GM19239 (cell line): ENCODE measurements around the gene CRADD.
A peak's percentile ranks its signal among the peaks of the same experiment; 100 is the strongest.
"Not testable (repeated sequence)": the region's sequence is repeated elsewhere in the genome, so short reads cannot be mapped to it uniquely, and the experiment has no call there.

Experiments
- DNase-seq: peaks from one replicate; pipeline ENCODE4 v3.0.0; 2011; ENCODE audit warnings: low spot score; ENCODE audit not compliant: insufficient read length
- FAIRE-seq: peaks from 2 replicates; lab custom pipeline; 2011; peaks lifted over from hg19 to GRCh38; lab: Jason Lieb, UNC

The CRADD gene

DNA sequence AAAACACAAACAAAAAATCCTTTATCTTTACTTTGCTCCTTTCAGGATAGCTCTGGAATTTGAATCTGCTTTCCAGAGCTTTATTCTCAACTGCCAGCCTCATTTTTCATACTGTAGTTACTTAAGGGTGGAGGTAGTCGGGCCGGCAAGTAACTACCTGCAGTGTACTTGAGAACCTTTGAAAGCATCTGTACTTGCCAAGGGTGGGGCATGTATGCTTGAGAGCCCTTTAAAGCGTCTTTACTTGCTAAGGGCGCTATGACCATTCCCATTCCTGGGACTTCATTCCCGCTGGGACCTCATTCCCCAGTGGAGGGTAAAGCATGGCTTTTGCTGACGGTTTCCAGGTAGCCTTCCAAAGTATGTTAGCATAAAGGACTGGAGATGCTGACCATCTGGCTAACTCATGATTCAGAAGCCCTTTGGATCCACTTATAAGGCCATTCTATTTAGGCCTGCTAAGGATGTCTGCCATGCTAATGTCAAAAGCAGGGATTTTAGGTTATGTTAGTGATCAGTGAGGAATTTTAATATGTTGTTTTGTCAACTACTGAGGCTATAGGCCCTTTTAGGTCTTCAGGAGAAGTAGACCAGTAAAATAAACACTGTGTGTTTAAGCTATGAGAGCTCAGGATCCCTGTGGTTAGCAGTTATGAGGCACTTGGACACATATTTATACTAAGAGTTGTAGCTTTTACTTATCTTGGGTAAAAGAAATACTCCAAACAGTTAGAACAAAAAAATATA, 74.9 kb downstream of the CRADD start:
- DNase-seq (no peak), FAIRE-seq (no peak)

DNA sequence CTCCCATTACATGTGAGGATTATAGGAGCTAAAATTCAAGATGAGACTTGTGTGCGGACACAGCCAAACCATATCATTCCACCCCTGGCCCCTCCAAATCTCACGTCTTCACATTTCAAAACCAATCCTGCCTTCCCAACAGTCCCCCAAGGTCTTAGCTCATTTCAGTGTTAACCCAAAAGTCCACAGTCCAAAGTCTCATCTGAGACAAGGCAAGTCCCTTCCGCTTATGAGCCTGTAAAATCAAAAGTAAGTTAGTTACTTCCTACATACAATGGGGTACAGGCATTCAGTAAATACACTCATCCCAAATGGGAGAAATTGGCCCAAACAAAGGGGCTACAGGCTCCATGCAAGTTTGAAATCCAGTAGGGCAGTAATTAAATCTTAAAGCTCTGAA, 76.1 kb downstream of the CRADD start:
- no peak for FAIRE-seq

DNA sequence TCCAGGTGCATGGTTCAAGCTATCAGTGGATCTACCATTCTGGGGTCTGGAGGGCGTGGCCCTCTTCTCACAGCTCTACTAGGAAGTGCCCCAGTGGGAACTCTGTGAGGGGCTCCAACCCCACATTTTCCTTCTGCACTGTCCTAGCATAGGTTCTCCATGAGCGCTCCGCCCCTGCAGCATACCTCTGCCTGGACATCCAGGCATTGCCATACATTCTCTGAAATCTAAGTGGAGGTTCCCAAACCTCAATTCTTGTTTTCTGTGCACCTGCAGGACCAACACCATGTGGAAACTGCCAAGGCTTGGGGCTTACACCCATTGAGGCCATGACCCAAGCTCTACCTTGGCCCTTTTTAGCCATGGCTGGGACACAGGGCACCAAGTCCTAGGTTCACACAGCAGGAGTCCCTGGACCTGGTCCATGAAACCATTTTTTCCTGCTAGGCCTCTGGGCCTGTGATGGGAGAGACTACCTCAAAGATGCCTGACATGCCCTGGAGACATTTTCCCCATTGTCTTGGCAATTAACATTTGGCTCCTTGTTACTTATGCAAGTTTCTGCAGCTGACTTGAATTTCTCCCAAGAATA, 76.8 kb downstream of the CRADD start:
- FAIRE-seq (no peak), DNase-seq (no peak)

More for the DNA sequence above, 76.1 kb downstream of the CRADD start:
- no peak for DNase-seq

DNA sequence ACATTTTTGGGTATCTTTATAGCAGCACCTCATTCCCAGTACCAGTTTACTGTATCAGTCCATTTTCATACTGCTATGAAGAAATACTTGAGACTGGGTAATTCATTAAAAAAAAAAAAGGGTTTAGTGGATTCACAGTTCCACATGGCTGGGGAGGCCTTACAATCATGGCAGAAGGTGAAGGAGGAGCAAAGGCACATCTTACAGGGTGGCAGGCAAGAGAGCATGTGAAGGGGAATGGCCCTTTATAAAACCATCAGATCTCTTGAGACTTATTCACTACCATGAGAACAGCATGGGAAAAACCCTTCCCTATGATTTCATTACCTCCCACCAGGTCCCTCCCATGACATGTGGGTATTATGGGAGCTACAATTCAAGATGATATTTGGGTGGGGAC, 77.7 kb downstream of the CRADD start:
- DNase-seq, FAIRE-seq: not testable (repeated sequence)

DNA sequence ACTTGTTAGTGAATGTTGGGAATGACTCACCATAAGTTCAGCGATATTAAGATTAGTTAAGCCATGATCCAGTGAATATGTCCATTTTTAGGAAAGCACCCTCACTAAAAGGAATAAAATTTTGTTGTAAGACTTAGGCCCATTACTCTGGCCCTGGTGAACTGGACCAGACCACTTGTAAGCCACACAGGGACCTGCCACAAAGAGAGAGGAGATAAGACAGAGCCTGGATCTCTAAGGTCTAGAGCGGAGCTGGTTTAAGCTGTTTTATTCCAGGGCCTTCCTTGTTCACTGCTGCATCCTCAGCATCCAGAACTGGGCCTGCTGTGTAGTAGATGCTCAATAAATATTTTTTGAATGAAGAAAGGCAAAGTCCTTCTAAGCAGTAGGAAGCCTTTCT, 79.1 kb downstream of the CRADD start:
- FAIRE-seq, result no peak
- DNase-seq, result no peak

DNA sequence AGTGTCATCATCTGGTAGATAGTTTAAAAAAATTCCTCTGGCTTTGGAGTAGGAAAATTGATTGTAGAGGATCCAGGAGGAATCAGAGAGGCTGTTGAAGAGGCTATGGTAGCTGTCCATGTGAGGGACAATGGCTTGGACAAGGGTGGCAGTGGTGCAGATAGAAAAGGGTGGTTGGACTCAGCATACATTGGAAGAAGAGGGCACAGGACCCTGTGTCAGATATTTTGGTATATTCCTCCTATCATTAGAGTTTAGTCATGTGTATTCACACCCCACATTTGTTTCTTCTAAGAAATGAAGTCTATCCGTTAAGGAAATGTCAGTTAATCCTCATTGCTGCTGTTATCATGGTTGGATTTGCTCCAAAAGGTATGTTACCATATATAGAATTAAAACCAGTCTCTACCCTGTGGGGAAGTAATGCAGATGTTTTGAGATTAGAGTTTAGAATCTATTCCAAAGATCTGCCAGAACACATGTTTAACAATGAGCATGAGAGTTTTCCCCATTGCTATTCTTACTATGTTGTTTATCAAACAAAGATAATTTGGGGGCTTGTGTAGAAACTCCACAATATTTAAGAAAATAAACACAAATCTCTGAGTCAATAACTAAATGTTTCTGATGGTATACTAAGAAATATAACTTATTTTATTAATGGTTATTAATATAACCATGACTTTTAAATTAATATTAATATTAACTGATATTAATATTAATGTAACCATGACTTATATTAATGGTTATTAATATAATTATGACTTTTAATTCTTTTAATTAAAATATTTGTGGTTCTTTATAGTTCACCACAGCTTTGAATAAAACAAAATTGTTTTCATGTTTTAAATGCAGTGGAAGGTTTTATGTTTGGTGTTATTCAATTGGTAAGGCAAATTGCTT, 80.9 kb downstream of the CRADD start:
- FAIRE-seq, result no peak
- DNase-seq, result no peak

DNA sequence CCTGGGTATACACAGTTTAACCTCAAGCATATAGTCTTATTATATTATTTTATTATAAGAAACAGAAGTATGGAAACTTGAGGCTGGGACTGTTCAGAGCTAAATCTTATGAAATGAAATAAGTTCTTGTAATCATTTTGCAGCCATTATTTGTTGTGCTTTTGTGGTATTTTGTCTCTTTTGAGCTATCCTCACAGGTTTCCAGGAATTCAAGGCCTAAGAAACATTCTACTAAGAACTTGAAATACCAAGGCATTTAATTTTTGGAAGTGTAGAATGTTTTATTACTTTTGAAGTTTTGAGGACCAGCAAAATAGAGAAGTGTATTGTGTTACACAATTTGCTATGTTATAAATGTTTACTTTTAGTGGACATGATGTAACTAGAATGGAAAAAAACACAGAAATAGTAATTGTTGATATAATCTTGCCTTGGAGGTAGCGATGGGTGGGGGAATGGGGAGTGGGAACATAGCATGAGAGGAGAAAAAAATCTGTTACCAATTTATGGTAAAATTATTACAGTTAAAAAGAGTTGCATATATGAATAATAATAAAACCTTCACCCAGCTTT, 81.7 kb downstream of the CRADD start:
- DNase-seq (no peak), FAIRE-seq (no peak)

DNA sequence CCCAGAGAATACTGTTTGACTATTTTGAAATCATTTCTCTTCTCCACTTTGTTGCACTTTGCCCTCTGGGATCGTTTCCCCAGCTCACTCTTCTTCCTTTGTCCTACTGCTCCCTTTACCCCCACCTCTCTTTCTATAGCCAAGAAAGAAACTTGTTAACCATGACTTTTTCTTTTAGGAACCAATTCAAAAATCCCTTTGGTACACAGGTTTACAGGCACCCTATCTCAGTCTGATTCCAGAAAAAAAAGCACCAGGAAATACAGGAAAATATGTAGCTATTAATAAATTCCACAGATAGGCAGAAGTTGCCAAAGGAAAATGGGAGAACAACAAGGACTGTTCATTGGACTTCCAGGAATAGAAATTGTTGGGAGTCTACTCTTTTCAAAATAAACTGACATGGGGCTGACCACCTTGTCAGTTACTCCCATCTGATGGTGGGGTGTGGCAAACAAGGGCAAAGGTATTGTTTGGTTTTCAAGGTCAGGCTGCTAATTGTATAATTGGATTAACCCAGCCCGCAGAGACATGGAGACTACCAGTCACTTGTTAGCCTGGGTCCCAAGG, 82.4 kb downstream of the CRADD start:
- no peak for DNase-seq
- FAIRE-seq, result no peak

DNA sequence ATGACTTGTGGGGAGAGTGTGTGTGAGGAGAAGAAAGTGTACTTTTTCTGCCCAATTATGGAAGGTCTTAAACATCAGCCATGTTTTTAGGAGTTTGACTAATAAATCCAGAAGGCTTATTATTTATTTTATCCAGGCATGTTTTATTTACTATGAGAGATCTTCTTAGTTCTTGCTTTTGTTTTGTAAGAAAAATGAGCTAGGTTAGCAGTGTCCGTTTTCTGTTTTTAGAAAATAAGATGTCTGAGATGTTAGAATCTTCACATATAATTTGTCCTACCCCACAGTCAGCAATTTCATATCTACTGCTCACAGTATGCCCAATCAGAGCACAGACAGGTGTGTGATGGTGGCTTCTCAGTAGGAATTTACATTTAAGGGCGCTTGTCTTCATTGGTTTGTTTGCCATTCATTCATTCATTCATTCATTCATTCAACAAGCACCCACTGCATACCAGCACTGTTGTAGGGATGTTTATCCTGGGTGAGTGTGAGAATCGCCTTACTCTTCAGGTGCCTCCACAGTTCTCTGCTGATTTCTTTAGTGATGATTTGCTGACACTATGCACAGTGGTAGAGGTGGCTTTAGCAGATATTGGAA, 83.2 kb downstream of the CRADD start:
- no peak for FAIRE-seq

DNA sequence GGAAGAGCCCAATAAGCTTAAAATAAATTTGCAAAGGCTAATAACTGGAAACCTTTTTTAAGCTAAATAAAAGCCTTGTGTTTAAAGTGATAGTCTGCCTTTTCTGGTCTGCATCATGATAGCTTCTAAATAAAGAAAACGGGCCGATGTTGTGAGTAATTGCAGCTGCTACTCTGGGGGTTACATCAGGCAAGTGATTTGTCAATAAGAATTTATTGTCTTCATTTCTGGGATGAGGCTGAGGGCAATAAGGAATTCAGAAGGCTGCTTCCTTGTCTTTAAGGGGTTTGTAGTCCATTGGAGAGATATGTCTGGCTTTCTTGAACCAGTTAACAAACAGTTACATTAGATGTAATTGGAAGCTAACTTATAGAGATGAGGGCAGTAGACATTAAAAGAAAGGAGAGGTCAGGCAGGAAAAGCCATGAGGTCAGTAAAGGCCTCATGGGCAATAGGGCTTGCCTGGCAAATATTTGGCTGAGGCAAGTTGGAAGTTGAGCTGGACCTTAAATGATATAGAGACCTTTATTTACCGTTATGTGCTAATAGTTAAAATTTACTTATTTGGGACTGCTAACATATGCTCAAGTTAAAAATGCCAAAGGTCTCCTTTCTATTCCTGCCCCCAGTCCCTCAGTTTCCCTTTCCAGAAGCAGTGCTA, 85.0 kb downstream of the CRADD start:
- FAIRE-seq, result no peak
- DNase-seq, result no peak

More for the DNA sequence above, 83.2 kb downstream of the CRADD start:
- DNase-seq, result no peak

DNA sequence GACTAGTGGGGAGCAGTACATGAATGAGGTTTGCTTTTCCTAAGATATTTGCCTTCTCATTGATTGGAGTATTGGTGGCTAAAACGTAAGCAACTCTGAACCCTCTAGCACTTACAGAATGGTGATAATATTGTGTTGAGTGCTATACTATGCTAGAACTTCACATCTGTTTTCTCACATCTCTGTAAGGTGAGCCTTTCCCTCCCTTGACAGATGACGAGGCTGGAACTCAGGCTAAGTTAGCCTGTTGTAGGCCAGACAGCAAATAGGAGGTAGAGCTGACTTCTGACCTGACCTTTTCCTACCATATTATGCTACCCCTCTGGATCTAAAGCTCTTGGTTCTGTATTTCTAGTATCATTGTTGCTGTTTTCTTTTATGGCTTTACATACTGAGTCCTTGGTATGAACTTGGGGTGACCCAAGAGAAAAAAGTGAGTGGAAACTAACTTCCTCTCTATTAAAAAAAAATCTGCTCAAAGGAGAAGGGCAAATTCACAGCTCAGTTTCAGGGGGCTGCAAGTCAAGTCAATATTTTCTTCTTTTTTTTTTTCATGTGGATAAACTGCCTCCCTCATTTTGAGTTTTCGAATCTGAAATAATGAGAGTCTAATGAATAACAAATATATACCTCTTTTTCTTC, 85.9 kb downstream of the CRADD start:
- FAIRE-seq (no peak), DNase-seq (no peak)

DNA sequence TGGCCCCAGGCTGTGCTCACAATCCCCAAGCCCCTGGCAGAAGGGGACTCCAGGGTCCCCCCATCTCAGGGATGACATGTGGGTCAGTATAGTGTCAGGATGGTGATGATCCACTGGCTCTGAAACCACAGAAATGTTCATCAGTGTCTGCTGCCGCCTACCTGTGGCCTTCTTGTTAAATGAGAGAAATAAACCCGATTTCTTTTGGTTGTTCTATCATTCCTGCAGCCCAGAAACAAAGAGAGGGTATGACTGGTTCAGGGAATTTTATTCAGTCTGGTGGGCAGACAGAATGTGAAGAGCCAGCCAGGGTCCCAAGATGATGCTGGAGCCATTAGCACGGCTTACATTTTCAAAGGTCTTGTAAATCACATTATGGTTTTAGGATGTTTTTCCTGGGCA, 86.6 kb downstream of the CRADD start:
- DNase-seq (no peak), FAIRE-seq (no peak)

DNA sequence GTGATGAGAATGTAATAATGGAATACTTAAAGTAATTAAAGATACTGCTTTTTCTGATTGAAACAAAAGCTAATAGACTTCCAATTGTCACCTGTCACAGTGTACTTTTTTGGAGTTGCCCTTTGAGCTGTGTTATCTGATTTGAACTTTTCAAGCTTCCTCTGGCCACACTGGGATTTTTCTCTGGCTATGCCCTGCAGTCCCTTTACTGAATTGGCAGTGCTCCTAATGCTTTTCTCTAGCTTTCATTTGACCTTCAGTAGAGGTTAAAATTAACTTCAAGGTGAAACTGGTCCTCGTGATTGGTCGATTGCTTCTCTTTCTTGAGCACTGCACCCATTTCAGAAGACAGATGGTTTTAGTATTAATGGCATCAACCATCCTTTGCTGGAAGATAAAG, 89.2 kb downstream of the CRADD start:
- no peak for DNase-seq
- no peak for FAIRE-seq

DNA sequence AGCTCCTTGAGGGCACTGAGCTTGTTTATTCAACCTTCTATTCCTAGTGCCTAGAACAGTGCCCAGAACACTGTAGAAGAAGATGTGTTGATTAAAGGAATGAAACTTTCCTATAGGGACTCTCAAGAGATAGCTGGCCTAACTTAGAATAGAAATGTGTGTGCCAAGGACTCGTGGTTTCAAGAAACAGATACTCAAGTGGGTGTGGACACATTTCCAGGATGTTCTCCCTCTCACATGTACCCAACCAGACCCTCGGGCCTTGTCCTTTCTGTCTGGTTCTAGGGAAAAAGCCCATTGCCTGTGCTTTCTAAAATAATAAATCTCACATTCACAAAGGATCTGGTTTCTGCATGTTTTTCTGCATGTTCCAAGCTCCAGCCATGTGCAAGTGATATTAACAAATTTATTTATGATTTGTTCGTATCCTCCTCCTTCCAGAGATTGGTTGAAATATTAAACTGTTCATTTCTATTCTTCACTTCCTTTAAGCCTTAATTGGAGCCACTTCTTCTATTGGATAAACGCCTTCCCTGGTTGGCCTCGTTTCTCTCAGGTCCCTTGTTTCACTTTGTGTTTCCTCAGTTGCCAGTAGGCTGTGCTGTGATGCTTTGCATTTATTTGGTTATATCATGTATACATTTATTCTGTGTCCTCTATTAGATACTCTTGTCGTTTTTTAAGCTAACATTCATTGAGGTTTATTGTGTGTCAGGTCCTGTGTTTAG, 89.8 kb downstream of the CRADD start:
- DNase-seq, result no peak
- peak; percentile 49 for FAIRE-seq

DNA sequence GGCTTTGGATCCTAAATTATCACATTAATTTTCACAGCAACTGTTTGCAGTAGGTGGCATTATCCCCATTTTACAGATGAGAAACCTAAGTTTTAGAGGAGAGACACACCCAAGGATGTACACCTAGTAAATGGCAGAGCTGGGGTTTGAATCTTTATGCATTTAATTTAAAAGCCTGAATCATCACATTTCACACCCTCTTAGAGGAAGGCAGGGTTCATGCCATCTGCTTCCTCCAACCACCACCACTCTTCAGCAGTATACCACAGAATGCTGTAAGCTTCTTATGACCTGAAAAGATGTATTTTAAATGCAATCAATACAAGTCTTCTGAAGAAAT, 90.3 kb downstream of the CRADD start:
- no peak for FAIRE-seq
- DNase-seq, result no peak

DNA sequence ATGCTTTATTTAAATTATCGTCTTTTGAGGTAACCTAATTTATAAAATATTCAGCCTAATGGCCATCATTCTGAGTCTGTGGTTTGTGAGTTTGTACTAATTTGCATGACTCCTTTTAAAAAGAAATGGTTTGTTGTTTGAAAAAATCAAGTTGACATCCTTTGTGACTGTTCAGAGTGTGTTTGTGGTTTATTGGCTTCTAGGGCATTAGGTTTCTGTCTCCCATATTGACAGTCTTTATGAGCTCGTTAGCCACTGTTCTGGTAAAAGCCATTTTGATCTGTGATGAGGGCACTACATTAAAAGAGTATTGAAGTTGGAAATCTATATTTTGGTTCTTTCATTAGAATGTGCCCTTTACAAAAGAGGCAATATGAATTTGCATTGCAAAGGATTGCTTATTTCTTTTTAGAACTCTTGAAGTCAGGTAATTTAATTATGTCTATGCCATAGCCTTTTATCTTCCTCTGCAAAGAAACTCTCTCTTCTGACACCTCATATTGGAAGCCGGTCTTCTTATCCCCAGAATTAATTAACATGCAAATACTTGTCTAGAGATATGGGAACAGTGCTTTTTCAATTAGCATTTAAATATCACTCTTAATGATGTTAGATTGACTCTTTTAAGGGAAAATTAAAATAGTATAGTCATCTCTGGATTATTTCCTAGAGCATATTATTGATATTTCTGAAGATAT, 95.0 kb downstream of the CRADD start:
- DNase-seq (no peak), FAIRE-seq (no peak)

DNA sequence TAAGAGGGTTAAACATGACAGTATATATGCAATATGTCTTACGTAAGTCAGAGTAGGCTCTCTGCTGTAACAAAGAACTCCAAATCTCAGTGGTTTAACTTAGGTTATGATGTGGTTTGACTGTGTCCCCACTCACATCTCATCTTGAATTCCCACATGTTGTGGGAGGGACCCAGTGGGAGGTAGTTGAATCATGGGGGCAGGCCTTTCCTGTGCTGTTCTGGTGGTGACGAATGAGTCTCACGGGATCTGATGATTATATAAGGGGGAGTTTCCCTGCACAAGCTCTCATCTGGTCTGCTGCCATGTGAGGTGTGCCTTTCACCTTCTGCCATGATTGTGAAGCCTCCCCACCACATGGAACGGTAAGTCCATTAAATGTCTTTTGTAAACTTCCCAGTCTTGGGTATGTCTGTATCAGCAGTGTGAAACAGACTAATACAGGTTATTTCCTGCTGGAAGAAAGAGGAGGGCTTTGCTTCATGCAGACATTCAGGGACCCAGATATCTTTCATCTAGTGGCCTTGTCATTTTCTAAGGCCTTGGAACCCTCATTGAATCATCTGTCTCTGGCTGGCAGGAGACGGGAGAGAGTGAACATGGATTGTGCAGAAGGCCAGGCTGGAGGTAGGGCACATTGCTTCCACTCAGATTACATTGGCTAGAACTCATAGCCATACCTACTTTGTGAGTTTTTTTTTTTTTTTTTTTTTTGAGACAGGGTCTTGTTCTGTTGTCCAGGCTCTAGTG, 96.1 kb downstream of the CRADD start:
- FAIRE-seq (no peak), DNase-seq (no peak)
